GM21825 (cell line): ENCODE data around the gene RANGAP1.
"Not testable (repeated sequence)": the region's sequence is repeated elsewhere in the genome, so short reads cannot be mapped to it uniquely, and the experiment has no call there.

Source experiments
- ATAC-seq: cut with Tn5 transposase; IDR thresholded peaks from one replicate; pipeline ENCODE4 v1.9.1; 2021; ENCODE audit warnings: mild to moderate bottlenecking, moderate library complexity; ENCODE audit not compliant: unreplicated experiment

The RANGAP1 gene

GRCh38 chr22:41261541-41262249 is 24.3 kb downstream of the RANGAP1 start:
- no peak for ATAC-seq

- ATAC-seq: no peak
Observed at GRCh38 chr22:41260871-41261270, 25.1 kb downstream of the RANGAP1 start.

- ATAC-seq: not testable (repeated sequence)
Observed at GRCh38 chr22:41259756-41260155, 26.2 kb downstream of the RANGAP1 start.

GRCh38 chr22:41257696-41258095 is 28.3 kb downstream of the RANGAP1 start:
- no peak for ATAC-seq

GRCh38 chr22:41256254-41257253 is 29.4 kb downstream of the RANGAP1 start:
- no peak for ATAC-seq

GRCh38 chr22:41254230-41254629 is 31.8 kb downstream of the RANGAP1 start:
- ATAC-seq: no peak

- no peak for ATAC-seq
Observed at GRCh38 chr22:41252365-41252764, 33.6 kb downstream of the RANGAP1 start.

GRCh38 chr22:41250127-41250526 is 35.9 kb downstream of the RANGAP1 start:
- no peak for ATAC-seq

- no peak for ATAC-seq
Observed at GRCh38 chr22:41249442-41249841, 36.5 kb downstream of the RANGAP1 start.

- ATAC-seq: no peak
Observed at GRCh38 chr22:41248758-41249157, 37.2 kb downstream of the RANGAP1 start.

GRCh38 chr22:41248314-41248713 is 37.7 kb downstream of the RANGAP1 start:
- no peak for ATAC-seq

- no peak for ATAC-seq
Observed at GRCh38 chr22:41247703-41248102, 38.3 kb downstream of the RANGAP1 start.

GRCh38 chr22:41245917-41246499 is 40.0 kb downstream of the RANGAP1 start:
- ATAC-seq: no peak

GRCh38 chr22:41243361-41243760 is 42.6 kb downstream of the RANGAP1 start:
- ATAC-seq: no peak

- ATAC-seq: no peak
Observed at GRCh38 chr22:41242396-41243117, 43.4 kb downstream of the RANGAP1 start.

- no peak for ATAC-seq
Observed at GRCh38 chr22:41241133-41241676, 44.8 kb downstream of the RANGAP1 start.

GRCh38 chr22:41240377-41241132 is 45.4 kb downstream of the RANGAP1 start, which contains the start of gene CHADL:
Gene CHADL (minus strand): TSS chr22:41240931. CDS start chr22:41240881, 50 bp downstream.
- no peak for ATAC-seq

- ATAC-seq: no peak
Observed at GRCh38 chr22:41239443-41240128, 46.4 kb downstream of the RANGAP1 start.
